IMR-90 (cell line): ENCODE results near the gene MAPK8IP3. TPM values are rescaled to one million over a fixed set of nuclear protein-coding genes. Genes with fewer than 3 reads are reported as not detected.

ENCODE experiments used
- ATAC-seq: fragments of 200-7000 bp; cut with Tn5 transposase; 2 replicates; pipeline ENCODE4 v1.9.1; 2020; ENCODE audit warnings: low read depth, mild to moderate bottlenecking, moderate library complexity
- BruUV-seq: library from RNA; stranded (reverse); fragments of 400-500 nt; replicated peaks from 2 replicates; lab custom pipeline; 2021; lab: Mats Ljungman, UMichigan
- CTCF ChIA-PET: fragments of 300-600 bp; formaldehyde crosslinking; extraction: SDS; loops from one replicate; lab custom pipeline; 2021; ENCODE audit warnings: antibody characterized with exemption; lab: Yijun Ruan, JAX
- POLR2A ChIA-PET: fragments of 300-600 bp; sonication (Branson Sonifier 250); formaldehyde crosslinking; loops from one replicate; lab custom pipeline; 2022; ENCODE audit warnings: antibody characterized with exemption; ENCODE audit not compliant: unreplicated experiment; lab: Charles Lee
- DNase-seq: peaks from one replicate; pipeline ENCODE4 v3.0.0; 2013
- H2AFZ ChIP-seq: replicated peaks from 2 replicates; pipeline ENCODE3; 2013; ENCODE audit warnings: low read length, mild to moderate bottlenecking; ENCODE audit not compliant: poor library complexity
- H2AK5ac ChIP-seq: 2 replicates; pipeline ENCODE4 v1.6.1; 2013; ENCODE audit warnings: low read depth, low read length, inconsistent platforms
- H2AK9ac ChIP-seq: replicated peaks from 2 replicates; pipeline ENCODE3; 2013; ENCODE audit warnings: mild to moderate bottlenecking, low read depth, low read length, moderate library complexity; ENCODE audit not compliant: poor library complexity
- H2BK120ac ChIP-seq: 2 replicates; pipeline ENCODE4 v1.6.1; 2013; ENCODE audit warnings: low read depth, low read length, inconsistent platforms
- H2BK15ac ChIP-seq: 3 replicates; pipeline ENCODE4 v1.6.1; 2013; ENCODE audit warnings: low read depth, low read length, inconsistent platforms
- H2BK20ac ChIP-seq: 2 replicates; pipeline ENCODE4 v1.6.1; 2013; ENCODE audit warnings: low read depth, mild to moderate bottlenecking, inconsistent platforms, low read length, moderate library complexity
- H2BK5ac ChIP-seq: 2 replicates; pipeline ENCODE4 v1.6.1; 2013; ENCODE audit warnings: mild to moderate bottlenecking, low read depth, low read length, inconsistent platforms; ENCODE audit not compliant: poor library complexity, severe bottlenecking
- H3K14ac ChIP-seq: replicated peaks from 2 replicates; pipeline ENCODE4 v1.6.1; 2013; ENCODE audit warnings: low read depth, low read length, inconsistent platforms
- H3K18ac ChIP-seq: 2 replicates; pipeline ENCODE4 v1.6.1; 2013; ENCODE audit warnings: low read depth, low read length, control low read depth
- H3K23ac ChIP-seq: 2 replicates; pipeline ENCODE4 v1.6.1; 2013; ENCODE audit warnings: low read depth, low read length, inconsistent platforms
- H3K27ac ChIP-seq: 2 replicates; pipeline ENCODE4 v1.5.1; 2013; ENCODE audit warnings: mild to moderate bottlenecking, control low read depth, low read length; ENCODE audit not compliant: insufficient read depth
- H3K27me3 ChIP-seq: 2 replicates; pipeline ENCODE4 v1.6.1; 2013; ENCODE audit warnings: low read length; ENCODE audit not compliant: control insufficient read depth, insufficient read depth
- H3K36me3 ChIP-seq: 2 replicates; pipeline ENCODE4 v1.6.1; 2013; ENCODE audit warnings: low read length, mixed read lengths; ENCODE audit not compliant: control insufficient read depth, insufficient read depth
- H3K4ac ChIP-seq: 2 replicates; pipeline ENCODE4 v1.6.1; 2013; ENCODE audit warnings: low read depth, low read length, inconsistent platforms
- H3K4me1 ChIP-seq: 2 replicates; pipeline ENCODE4 v1.6.1; 2013; ENCODE audit warnings: low read length, mixed read lengths; ENCODE audit not compliant: control insufficient read depth, insufficient read depth
- H3K4me2 ChIP-seq: 2 replicates; pipeline ENCODE4 v1.6.1; 2013; ENCODE audit warnings: low read depth, mild to moderate bottlenecking, control low read depth, low read length, moderate library complexity
- H3K4me3 ChIP-seq: 2 replicates; pipeline ENCODE4 v1.5.1; 2013; ENCODE audit warnings: low read depth, mild to moderate bottlenecking, control low read depth, low read length, moderate library complexity; ENCODE audit not compliant: insufficient read depth
- H3K56ac ChIP-seq: 2 replicates; pipeline ENCODE4 v1.6.1; 2013; ENCODE audit warnings: low read length, inconsistent platforms; ENCODE audit not compliant: insufficient read depth; ENCODE audit errors: extremely low read depth
- H3K79me1 ChIP-seq, 2 experiments: 2 replicates each; pipeline ENCODE4 v1.6.1; 2013; ENCODE audit warnings: low read length in 2 of 2, inconsistent platforms in 1 of 2, low read depth in 1 of 2
- H3K9ac ChIP-seq: 2 replicates; pipeline ENCODE4 v1.6.1; 2013; ENCODE audit warnings: low read depth, low read length, control low read depth
- H3K9me1 ChIP-seq: 2 replicates; pipeline ENCODE4 v1.6.1; 2013; ENCODE audit warnings: low read length, inconsistent platforms; ENCODE audit not compliant: insufficient read depth
- H3K9me3 ChIP-seq: 2 replicates; pipeline ENCODE4 v1.6.1; 2013; ENCODE audit warnings: low read length; ENCODE audit not compliant: control insufficient read depth, insufficient read depth
- H4K20me1 ChIP-seq: 2 replicates; pipeline ENCODE4 v1.6.1; 2013; ENCODE audit warnings: low read length, inconsistent platforms; ENCODE audit not compliant: insufficient read depth
- H4K5ac ChIP-seq: 2 replicates; pipeline ENCODE4 v1.6.1; 2013; ENCODE audit warnings: mild to moderate bottlenecking, low read depth, low read length, control low read depth
- H4K8ac ChIP-seq, 2 experiments: 2 replicates each; pipeline ENCODE4 v1.6.1; 2013; ENCODE audit warnings: low read depth in 2 of 2, low read length in 2 of 2, control low read depth in 1 of 2, inconsistent platforms in 1 of 2
- H4K91ac ChIP-seq: 2 replicates; pipeline ENCODE4 v1.6.1; 2013; ENCODE audit warnings: low read depth, low read length, inconsistent platforms; ENCODE audit not compliant: insufficient read depth
- BHLHE40 ChIP-seq: fragments of 150-350 bp; IDR thresholded peaks from 2 replicates; pipeline ENCODE4 v1.6.1; 2016; ENCODE audit warnings: mild to moderate bottlenecking, low read depth, low read length
- CHD1 ChIP-seq: IDR thresholded peaks from 2 replicates; pipeline ENCODE4 v1.6.1; 2012; ENCODE audit warnings: low read depth, low read length, improper control_type of control experiment
- FOS ChIP-seq: fragments of 150-350 bp; IDR thresholded peaks from 2 replicates; pipeline ENCODE4 v1.6.1; 2016; ENCODE audit warnings: low read depth, low read length
- MAZ ChIP-seq: IDR thresholded peaks from 2 replicates; pipeline ENCODE4 v1.6.1; 2012; ENCODE audit warnings: low read depth, mild to moderate bottlenecking, low read length, improper control_type of control experiment, moderate library complexity, borderline replicate concordance
- NFE2L2 ChIP-seq: fragments of 150-350 bp; IDR thresholded peaks from 2 replicates; pipeline ENCODE4 v1.6.1; 2016; ENCODE audit warnings: low read depth, mild to moderate bottlenecking, low read length
- RAD21 ChIP-seq: IDR thresholded peaks from 2 replicates; pipeline ENCODE4 v1.6.1; 2012; ENCODE audit warnings: low read length, improper control_type of control experiment
- RCOR1 ChIP-seq: IDR thresholded peaks from 2 replicates; pipeline ENCODE4 v1.6.1; 2012; ENCODE audit warnings: mild to moderate bottlenecking, low read length, improper control_type of control experiment; ENCODE audit not compliant: insufficient replicate concordance
- WGBS, 2 experiments: methylation state at CpG; one replicate each; pipeline versions ENCODE4 v1.1.5 to v1.1.7; 2013; ENCODE audit warnings: missing lambda C conversion rate in 2 of 2; ENCODE audit not compliant: insufficient read length in 1 of 2; ENCODE audit errors: extremely low coverage in 2 of 2; 5-methylcytosine and 5-hydroxymethylcytosine counted together
- dilution Hi-C: fragments of 300-500 bp; cut with HindIII; formaldehyde crosslinking; loops from one replicate; pipeline ENCODE4 v1.14.3; 2018; ENCODE audit warnings: low sequenced_read_pairs; ENCODE audit not compliant: unreplicated experiment
- in situ Hi-C: fragments of 300-500 bp; cut with MboI; formaldehyde crosslinking; loops from 3 replicates; pipeline ENCODE4 v1.14.3; 2019; ENCODE audit warnings: low sequenced_read_pairs, inconsistent platforms, mixed read lengths
- intact Hi-C: fragments of 100-400 bp; cut with micrococcal nuclease; formaldehyde crosslinking; loops from 2 replicates; pipeline ENCODE4 v1.10.0; 2022
- polyA plus RNA-seq, 3 experiments: library from polyadenylated mRNA; depleted of rRNA; stranded (reverse); fragments of >200 nt; gene quantifications; 2 replicates each; pipeline ENCODE4 v1.2.3, GENCODE V29; 2012; ENCODE audit warnings: low replicate concordance in 1 of 3
- total RNA-seq: library from RNA; depleted of rRNA; stranded (reverse); fragments of >200 nt; gene quantifications from 2 replicates; pipeline ENCODE4 v1.2.3, GENCODE V29; 2012
- TF ChIP-seq, protein P1 (sequence below): conservative IDR thresholded peaks from 2 replicates; pipeline ENCODE4 v1.5.1; 2012; ENCODE audit warnings: mild to moderate bottlenecking, low read depth, low read length, improper control_type of control experiment

The MAPK8IP3 gene
- total and polyA plus RNA-seq, 2 of the 4 experiments (the other 2 are of a cell fraction), result 17.0 to 69.1 TPM

DNA sequence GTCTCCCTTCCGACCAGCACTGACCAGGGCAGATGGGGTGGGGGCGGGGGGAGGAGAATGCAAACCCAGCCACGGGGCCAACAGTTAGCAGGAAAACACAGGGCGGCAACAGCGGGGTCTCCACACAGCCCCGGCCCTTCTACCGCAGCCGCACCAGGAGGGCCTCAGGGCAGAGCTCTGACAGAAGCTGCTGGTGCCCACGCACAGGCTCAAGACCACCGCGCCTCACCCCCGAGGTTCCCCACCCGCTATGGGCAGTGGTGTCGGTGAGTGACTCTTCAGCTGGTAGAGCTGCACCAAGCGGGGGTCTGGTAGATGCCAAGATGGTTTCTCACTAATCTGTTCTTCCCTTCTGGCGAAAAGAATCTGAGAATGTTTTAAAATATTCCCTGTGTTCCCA, 104.5 kb downstream of the MAPK8IP3 start:
- H2BK120ac ChIP-seq, result no peak overlapping the region
- H4K8ac ChIP-seq, result no peak overlapping the region
- no peak overlapping the region for H4K5ac ChIP-seq
- peaks cover 2% of the 10 kb centered on the region; the same call in 1 of the 2 replicates for H3K9me1 ChIP-seq
- BruUV-seq, result no TSS peak
- no peak overlapping the region for H3K14ac ChIP-seq
- H2AK5ac ChIP-seq, result no peak overlapping the region
- no peak overlapping the region for H2AFZ ChIP-seq
- H3K27ac ChIP-seq, result no peak overlapping the region
- in situ Hi-C loops, result no loop called here
- H3K18ac ChIP-seq, result no peak overlapping the region
- ATAC-seq, result no peak
- DNase-seq, result no peak
- TF ChIP-seq RAD21 (no peak), NFE2L2 (no peak), MAZ (no peak), FOS (no peak), BHLHE40 (no peak), RCOR1 (no peak), CHD1 (no peak)
- TF ChIP-seq, protein P1, sequence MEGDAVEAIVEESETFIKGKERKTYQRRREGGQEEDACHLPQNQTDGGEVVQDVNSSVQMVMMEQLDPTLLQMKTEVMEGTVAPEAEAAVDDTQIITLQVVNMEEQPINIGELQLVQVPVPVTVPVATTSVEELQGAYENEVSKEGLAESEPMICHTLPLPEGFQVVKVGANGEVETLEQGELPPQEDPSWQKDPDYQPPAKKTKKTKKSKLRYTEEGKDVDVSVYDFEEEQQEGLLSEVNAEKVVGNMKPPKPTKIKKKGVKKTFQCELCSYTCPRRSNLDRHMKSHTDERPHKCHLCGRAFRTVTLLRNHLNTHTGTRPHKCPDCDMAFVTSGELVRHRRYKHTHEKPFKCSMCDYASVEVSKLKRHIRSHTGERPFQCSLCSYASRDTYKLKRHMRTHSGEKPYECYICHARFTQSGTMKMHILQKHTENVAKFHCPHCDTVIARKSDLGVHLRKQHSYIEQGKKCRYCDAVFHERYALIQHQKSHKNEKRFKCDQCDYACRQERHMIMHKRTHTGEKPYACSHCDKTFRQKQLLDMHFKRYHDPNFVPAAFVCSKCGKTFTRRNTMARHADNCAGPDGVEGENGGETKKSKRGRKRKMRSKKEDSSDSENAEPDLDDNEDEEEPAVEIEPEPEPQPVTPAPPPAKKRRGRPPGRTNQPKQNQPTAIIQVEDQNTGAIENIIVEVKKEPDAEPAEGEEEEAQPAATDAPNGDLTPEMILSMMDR, result no peak
- no peak overlapping the region for H2BK15ac ChIP-seq
- H3K79me1 ChIP-seq, result 0 out of 4 replicates have a peak, but pooled peaks cover 0 to 2% of the 10 kb centered on the region in 2 experiments
- peaks cover 4% of the 10 kb centered on the region; the same call in 1 of the 2 replicates for H3K4me1 ChIP-seq
- no peaks in the 10 kb centered on the region for H4K20me1 ChIP-seq
- H3K4me3 ChIP-seq, result no peak overlapping the region
- WGBS, 2 experiments, result 93% methylated on average over 3 of the region's 16 CpGs; no CpG with 5 or more reads in 1 of the 2 experiments
- ChIA-PET CTCF (no interaction called here), POLR2A (no interaction called here)
- no peak overlapping the region for H3K23ac ChIP-seq
- peaks cover 20% of the 10 kb centered on the region; the same call in 1 of the 2 replicates for H3K36me3 ChIP-seq
- H3K27me3 ChIP-seq, result no peaks in the 10 kb centered on the region
- dilution Hi-C loops, result no loop called here
- no peak overlapping the region for H3K4ac ChIP-seq
- no peak overlapping the region for H4K91ac ChIP-seq
- intact Hi-C loops, result no loop called here
- H2AK9ac ChIP-seq, result no peak overlapping the region
- H2BK20ac ChIP-seq, result no peak overlapping the region
- no peaks in the 10 kb centered on the region for H3K9me3 ChIP-seq
- no peak overlapping the region for H3K4me2 ChIP-seq
- H2BK5ac ChIP-seq, result no peak overlapping the region
- no peak overlapping the region for H3K56ac ChIP-seq
- H3K9ac ChIP-seq, result no peak overlapping the region
